ENCODE results near the gene CSNK2A3. TPM values are rescaled to one million over a fixed set of nuclear protein-coding genes. Genes with fewer than 3 reads are reported as not detected.

The CSNK2A3 gene
- total and polyA plus RNA-seq, 2 of the 13 experiments (the other 11 are each of a cell fraction or from before 2014, with no cell fraction given): 1.7 to 3.5 TPM

DNA sequence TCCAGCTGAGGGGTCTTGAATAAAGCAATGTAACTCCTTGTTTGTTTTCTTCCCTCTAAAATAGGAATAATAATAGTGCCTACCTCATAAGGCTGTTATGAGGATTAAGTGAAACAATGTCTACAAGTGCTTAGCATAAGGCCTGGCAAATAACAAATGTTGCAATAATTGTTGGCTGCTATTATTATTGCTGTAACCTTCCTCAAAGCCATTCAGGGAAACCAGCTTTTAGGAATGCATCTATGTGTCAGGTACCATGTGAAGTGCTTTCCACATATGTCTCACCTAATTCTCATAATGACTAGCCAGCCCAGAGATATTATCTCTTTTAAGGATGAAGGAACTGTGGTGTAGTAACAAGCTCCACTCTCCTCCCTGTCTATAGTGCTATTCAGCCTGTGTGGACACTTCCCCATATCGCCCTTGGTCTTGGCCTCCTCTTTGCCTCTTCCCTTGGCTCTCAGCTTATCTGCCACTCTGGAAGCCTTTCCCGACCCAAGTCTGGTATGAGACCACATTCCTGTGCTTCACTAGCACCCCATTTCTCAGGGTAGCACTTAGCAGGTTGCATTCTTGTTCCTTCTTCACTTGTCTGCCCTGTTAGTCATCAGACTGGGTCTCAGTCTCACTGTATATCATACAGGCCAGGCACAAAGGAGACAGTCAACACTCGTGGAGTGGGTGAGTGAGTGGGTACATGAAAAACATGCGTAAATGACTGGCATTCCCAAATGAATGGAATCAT lies 23.8 kb downstream of the CSNK2A3 start:
- Histone ChIP-seq H3K9ac (ENCODE audit: insufficient read depth, low read depth, low read length) (no peak overlapping the region), H3K4me1 (ENCODE audit: insufficient read depth, low read length) (no peaks in the 10 kb centered on the region), H3K79me2 (ENCODE audit: insufficient read depth, low read length) (no peaks in the 10 kb centered on the region), H4K20me1 (ENCODE audit: insufficient read depth, low read length) (no peaks in the 10 kb centered on the region), H3K36me3 (replicated peaks in 1 of 2; ENCODE audit: control insufficient read depth in 1 of 2, insufficient read depth in 2 of 2, low read length in 2 of 2) (no peaks in the 10 kb centered on the region), H3K27ac (ENCODE audit: extremely low read length, insufficient read depth, low read length) (no peak overlapping the region), H3K27me3 (ENCODE audit: control insufficient read depth in 1 of 2, insufficient read depth in 2 of 2, low read length in 2 of 2) (no peaks in the 10 kb centered on the region; a peak in 1 of 5 replicates), H3K9me3 (ENCODE audit: low read length) (no peaks in the 10 kb centered on the region), H3K4me2 (ENCODE audit: low read depth, low read length) (no peak overlapping the region), H3K4me3 (replicated peaks in 1 of 3; ENCODE audit: insufficient read depth in 1 of 3, low read depth in 2 of 3, low read length in 3 of 3) (no peak overlapping the region), H2AFZ (ENCODE audit: low read length) (no peak overlapping the region)
- no peak for DNase-seq (ENCODE audit: low spot score)
- no peak for ATAC-seq
- ChIA-PET CTCF (ENCODE audit: low intra/inter-chr PET ratio, low total read pairs) (no interaction called here), POLR2A (no interaction called here)
- in situ Hi-C loops (cut with HindIII; ENCODE audit: extremely low pct_ligation_motif_present, low pct_unique_long_range_greater_than_20kb): no loop called here
- 13% methylated on average over 4 of the region's 4 CpGs for WGBS (ENCODE audit: low lambda C conversion rate)
- TF ChIP-seq, protein P1, sequence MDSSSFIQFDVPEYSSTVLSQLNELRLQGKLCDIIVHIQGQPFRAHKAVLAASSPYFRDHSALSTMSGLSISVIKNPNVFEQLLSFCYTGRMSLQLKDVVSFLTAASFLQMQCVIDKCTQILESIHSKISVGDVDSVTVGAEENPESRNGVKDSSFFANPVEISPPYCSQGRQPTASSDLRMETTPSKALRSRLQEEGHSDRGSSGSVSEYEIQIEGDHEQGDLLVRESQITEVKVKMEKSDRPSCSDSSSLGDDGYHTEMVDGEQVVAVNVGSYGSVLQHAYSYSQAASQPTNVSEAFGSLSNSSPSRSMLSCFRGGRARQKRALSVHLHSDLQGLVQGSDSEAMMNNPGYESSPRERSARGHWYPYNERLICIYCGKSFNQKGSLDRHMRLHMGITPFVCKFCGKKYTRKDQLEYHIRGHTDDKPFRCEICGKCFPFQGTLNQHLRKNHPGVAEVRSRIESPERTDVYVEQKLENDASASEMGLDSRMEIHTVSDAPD (CRISPR knock-in tag; IDR thresholded peaks at IDR 0.05): no peak
- TF ChIP-seq, protein P2, sequence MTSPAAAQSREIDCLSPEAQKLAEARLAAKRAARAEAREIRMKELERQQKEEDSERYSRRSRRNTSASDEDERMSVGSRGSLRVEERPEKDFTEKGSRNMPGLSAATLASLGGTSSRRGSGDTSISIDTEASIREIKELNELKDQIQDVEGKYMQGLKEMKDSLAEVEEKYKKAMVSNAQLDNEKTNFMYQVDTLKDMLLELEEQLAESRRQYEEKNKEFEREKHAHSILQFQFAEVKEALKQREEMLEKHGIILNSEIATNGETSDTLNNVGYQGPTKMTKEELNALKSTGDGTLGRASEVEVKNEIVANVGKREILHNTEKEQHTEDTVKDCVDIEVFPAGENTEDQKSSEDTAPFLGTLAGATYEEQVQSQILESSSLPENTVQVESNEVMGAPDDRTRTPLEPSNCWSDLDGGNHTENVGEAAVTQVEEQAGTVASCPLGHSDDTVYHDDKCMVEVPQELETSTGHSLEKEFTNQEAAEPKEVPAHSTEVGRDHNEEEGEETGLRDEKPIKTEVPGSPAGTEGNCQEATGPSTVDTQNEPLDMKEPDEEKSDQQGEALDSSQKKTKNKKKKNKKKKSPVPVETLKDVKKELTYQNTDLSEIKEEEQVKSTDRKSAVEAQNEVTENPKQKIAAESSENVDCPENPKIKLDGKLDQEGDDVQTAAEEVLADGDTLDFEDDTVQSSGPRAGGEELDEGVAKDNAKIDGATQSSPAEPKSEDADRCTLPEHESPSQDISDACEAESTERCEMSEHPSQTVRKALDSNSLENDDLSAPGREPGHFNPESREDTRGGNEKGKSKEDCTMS (CRISPR knock-in tag; conservative IDR thresholded peaks at IDR 0.05): no peak
- TF ChIP-seq FOXA3 (CRISPR knock-in tag; IDR thresholded peaks at IDR 0.05) (no peak), MXD4 (CRISPR knock-in tag; IDR thresholded peaks at IDR 0.05) (no peak), CCDC6 (CRISPR knock-in tag; IDR thresholded peaks at IDR 0.05) (no peak), JARID2 (CRISPR knock-in tag; IDR thresholded peaks at IDR 0.05; ENCODE audit: insufficient replicate concordance) (no peak), HDAC1 (CRISPR knock-in tag; IDR thresholded peaks at IDR 0.05) (no peak), KDM5A (IDR thresholded peaks at IDR 0.05; ENCODE audit: borderline replicate concordance, low read length) (no peak), ZNF678 (CRISPR knock-in tag; IDR thresholded peaks at IDR 0.05) (no peak), TBX3 (IDR thresholded peaks at IDR 0.05; ENCODE audit: borderline replicate concordance) (no peak), POLR2G (IDR thresholded peaks at IDR 0.05; ENCODE audit: low read depth, low read length) (no peak)
- TF ChIP-seq, protein P3, sequence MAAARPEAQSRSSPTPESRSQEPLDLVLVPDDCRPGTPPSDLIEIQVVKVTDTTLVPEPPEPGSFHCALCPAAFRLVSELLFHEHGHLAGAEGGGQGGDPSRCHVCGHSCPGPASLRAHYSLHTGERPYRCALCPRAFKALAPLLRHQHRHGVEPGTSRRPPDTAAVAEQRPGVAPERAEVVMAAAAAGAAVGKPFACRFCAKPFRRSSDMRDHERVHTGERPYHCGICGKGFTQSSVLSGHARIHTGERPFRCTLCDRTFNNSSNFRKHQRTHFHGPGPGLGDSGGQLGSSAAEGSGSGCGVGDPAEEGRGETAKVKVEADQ (CRISPR knock-in tag; IDR thresholded peaks at IDR 0.05; ENCODE audit: borderline replicate concordance): no peak
- TF ChIP-seq, protein P4, sequence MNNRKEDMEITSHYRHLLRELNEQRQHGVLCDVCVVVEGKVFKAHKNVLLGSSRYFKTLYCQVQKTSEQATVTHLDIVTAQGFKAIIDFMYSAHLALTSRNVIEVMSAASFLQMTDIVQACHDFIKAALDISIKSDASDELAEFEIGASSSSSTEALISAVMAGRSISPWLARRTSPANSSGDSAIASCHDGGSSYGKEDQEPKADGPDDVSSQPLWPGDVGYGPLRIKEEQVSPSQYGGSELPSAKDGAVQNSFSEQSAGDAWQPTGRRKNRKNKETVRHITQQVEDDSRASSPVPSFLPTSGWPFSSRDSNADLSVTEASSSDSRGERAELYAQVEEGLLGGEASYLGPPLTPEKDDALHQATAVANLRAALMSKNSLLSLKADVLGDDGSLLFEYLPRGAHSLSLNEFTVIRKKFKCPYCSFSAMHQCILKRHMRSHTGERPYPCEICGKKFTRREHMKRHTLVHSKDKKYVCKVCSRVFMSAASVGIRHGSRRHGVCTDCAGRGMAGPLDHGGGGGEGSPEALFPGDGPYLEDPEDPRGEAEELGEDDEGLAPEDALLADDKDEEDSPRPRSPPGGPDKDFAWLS (CRISPR knock-in tag; IDR thresholded peaks at IDR 0.05; ENCODE audit: borderline replicate concordance): no peak
- TF ChIP-seq, protein P5, sequence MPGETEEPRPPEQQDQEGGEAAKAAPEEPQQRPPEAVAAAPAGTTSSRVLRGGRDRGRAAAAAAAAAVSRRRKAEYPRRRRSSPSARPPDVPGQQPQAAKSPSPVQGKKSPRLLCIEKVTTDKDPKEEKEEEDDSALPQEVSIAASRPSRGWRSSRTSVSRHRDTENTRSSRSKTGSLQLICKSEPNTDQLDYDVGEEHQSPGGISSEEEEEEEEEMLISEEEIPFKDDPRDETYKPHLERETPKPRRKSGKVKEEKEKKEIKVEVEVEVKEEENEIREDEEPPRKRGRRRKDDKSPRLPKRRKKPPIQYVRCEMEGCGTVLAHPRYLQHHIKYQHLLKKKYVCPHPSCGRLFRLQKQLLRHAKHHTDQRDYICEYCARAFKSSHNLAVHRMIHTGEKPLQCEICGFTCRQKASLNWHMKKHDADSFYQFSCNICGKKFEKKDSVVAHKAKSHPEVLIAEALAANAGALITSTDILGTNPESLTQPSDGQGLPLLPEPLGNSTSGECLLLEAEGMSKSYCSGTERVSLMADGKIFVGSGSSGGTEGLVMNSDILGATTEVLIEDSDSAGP (CRISPR knock-in tag; IDR thresholded peaks at IDR 0.05; ENCODE audit: borderline replicate concordance): no peak
- FAIRE-seq: no peak
- no TSS peak for BruUV-seq (replicated peaks)
- intact Hi-C loops (cut with micrococcal nuclease; ENCODE audit: unreplicated experiment): no loop called here

Data from HepG2 (cell line).